ENCODE results near the gene DYNC1LI1. TPM values are rescaled to one million over a fixed set of nuclear protein-coding genes. Genes with fewer than 3 reads are reported as not detected.

DYNC1LI1 gene
- total RNA-seq, 1 donor = 34.4 TPM

DNA sequence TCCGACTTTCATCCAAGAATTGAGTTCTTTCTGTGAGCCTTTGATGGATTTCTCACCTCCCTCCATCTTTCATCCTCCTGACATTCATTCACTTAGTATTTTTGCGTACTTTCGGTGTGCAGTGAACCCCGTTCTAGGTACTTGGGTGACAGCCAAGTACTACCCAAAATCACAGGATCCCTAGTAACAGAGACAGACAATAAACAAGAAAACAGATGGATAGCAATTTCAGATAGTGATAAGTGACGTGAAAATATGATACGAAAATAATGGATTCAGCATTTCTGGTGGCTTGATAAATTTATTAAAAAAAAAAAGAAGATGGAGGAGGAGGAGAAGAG lies 67.7 kb downstream of the DYNC1LI1 start:
- Histone ChIP-seq H3K27ac (ENCODE audit: low read depth, low read length) (peak overlapping the region; percentile 86), H3K27me3 (ENCODE audit: insufficient read depth, low read length) (no peaks in the 10 kb centered on the region), H3K4me3 (ENCODE audit: insufficient read depth, low read length) (peak overlapping the region; percentile 93), H3K9me3 (ENCODE audit: low read depth, low read length) (no peaks in the 10 kb centered on the region), H4K20me1 (ENCODE audit: insufficient read depth, low read length) (peaks cover 24% of the 10 kb centered on the region), H3K79me2 (ENCODE audit: insufficient read depth, low read length) (peaks cover 39% of the 10 kb centered on the region), H3K4me2 (ENCODE audit: insufficient read depth, low read length) (peak overlapping the region; percentile 78), H3K4me1 (ENCODE audit: insufficient read depth, low read length) (peaks cover 13% of the 10 kb centered on the region), H2AFZ (ENCODE audit: low read length) (peak overlapping the region; percentile 71), H3K36me3 (ENCODE audit: insufficient read depth, low read length) (no peaks in the 10 kb centered on the region)
- TF ChIP-seq, protein P1, sequence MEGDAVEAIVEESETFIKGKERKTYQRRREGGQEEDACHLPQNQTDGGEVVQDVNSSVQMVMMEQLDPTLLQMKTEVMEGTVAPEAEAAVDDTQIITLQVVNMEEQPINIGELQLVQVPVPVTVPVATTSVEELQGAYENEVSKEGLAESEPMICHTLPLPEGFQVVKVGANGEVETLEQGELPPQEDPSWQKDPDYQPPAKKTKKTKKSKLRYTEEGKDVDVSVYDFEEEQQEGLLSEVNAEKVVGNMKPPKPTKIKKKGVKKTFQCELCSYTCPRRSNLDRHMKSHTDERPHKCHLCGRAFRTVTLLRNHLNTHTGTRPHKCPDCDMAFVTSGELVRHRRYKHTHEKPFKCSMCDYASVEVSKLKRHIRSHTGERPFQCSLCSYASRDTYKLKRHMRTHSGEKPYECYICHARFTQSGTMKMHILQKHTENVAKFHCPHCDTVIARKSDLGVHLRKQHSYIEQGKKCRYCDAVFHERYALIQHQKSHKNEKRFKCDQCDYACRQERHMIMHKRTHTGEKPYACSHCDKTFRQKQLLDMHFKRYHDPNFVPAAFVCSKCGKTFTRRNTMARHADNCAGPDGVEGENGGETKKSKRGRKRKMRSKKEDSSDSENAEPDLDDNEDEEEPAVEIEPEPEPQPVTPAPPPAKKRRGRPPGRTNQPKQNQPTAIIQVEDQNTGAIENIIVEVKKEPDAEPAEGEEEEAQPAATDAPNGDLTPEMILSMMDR (IDR thresholded peaks at IDR 0.05; ENCODE audit: extremely low read depth, low read depth, low read length) = no peak
- DNase-seq (ENCODE audit: insufficient read length, low spot score, missing footprints) = no peak

DNA sequence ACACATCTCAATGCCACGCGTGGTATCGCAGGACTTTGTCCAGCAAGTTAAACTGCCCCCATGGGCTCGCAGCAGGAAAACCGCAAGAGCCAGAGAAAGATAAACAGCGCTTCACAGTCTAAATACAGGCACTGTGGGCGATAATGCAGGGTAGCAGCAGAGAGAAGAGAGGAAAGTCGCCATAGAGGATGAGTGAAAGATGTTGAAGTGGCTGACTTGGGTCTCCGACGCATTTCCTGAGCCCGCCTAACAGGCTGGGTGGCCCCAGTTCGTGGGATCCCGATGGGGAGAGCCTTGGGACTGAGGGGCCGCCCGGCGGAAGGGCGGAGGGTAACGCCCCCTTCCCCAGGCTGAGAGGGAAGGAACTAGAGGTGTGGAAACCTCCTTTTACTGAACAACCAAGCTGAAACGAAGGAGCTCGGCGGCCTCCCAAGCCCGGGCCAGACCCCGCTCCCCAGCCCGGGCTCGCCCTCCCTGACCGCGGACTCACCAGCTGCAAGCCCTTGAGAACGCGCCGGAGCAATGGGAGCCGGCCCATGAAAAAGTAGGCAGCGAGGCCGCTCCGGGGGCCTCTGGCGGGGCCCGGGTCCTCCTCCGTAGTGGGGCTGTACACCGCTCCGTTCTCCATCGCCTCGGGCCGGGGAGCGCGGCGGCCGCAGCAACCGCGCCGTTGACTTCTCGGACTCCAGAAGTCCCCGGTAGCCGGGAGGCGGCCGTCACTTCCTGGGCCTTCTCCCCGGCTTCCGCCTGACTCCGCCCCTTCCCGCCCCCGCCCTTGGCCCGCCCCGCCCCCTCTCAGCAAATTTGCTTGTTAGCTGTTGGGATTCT lies 68.3 kb downstream of the DYNC1LI1 start, which contains the start of gene CMTM6:
Gene CMTM6 (minus strand): TSS at position 735 of the 828 bp plus-strand sequence. CDS start 107 bp downstream, at position 628.
- H3K27ac ChIP-seq (ENCODE audit: low read depth, low read length) = peak within 1 kb of the TSS; percentile 86
- peak within 1 kb of the TSS; percentile 93 for H3K4me3 ChIP-seq (ENCODE audit: insufficient read depth, low read length)
- TF ChIP-seq, protein P1 (IDR thresholded peaks at IDR 0.05; ENCODE audit: extremely low read depth, low read depth, low read length) = no peak
- no peaks in the 10 kb centered on the region for H3K36me3 ChIP-seq (ENCODE audit: insufficient read depth, low read length)
- H3K9me3 ChIP-seq (ENCODE audit: low read depth, low read length) = no peaks in the 10 kb centered on the region
- H3K79me2 ChIP-seq (ENCODE audit: insufficient read depth, low read length) = peaks cover 42% of the 10 kb centered on the region
- DNase-seq (ENCODE audit: insufficient read length, low spot score, missing footprints) = peak; percentile 97
- peaks cover 24% of the 10 kb centered on the region for H4K20me1 ChIP-seq (ENCODE audit: insufficient read depth, low read length)
- peak within 1 kb of the TSS; percentile 87 for H3K4me2 ChIP-seq (ENCODE audit: insufficient read depth, low read length)
- peaks cover 13% of the 10 kb centered on the region for H3K4me1 ChIP-seq (ENCODE audit: insufficient read depth, low read length)
- peak within 1 kb of the TSS; percentile 95 for H2AFZ ChIP-seq (ENCODE audit: low read length)
- no peaks in the 10 kb centered on the region for H3K27me3 ChIP-seq (ENCODE audit: insufficient read depth, low read length)

DNA sequence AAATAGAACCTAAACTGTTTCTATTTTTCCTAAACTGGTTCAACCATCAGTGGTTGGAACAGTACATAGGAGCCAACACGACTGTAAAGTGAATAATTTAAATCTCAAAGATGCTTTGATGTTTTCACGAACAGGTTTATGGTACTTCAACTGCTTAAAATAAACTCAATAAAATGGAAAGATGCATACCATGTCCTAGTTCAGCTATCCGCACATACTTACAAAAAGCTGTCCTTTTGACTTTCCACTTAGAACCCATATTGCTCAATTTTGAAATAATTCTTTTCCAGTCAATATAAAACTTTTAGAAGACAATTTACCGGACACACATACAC lies 68.9 kb downstream of the DYNC1LI1 start:
- Histone ChIP-seq H3K4me1 (ENCODE audit: insufficient read depth, low read length) (peaks cover 13% of the 10 kb centered on the region), H3K27me3 (ENCODE audit: insufficient read depth, low read length) (no peaks in the 10 kb centered on the region), H3K27ac (ENCODE audit: low read depth, low read length) (peak overlapping the region; percentile 86), H3K36me3 (ENCODE audit: insufficient read depth, low read length) (no peaks in the 10 kb centered on the region), H4K20me1 (ENCODE audit: insufficient read depth, low read length) (peaks cover 24% of the 10 kb centered on the region), H3K79me2 (ENCODE audit: insufficient read depth, low read length) (peaks cover 44% of the 10 kb centered on the region), H3K4me2 (ENCODE audit: insufficient read depth, low read length) (peak overlapping the region; percentile 87), H3K9me3 (ENCODE audit: low read depth, low read length) (no peaks in the 10 kb centered on the region), H2AFZ (ENCODE audit: low read length) (peak overlapping the region; percentile 95), H3K4me3 (ENCODE audit: insufficient read depth, low read length) (peak overlapping the region; percentile 93)
- TF ChIP-seq, protein P1 (IDR thresholded peaks at IDR 0.05; ENCODE audit: extremely low read depth, low read depth, low read length) = no peak
- DNase-seq (ENCODE audit: insufficient read length, low spot score, missing footprints) = no peak

All from osteoblast (primary cell).